Stomach smooth muscle (tissue), 2 donors: ENCODE results near the gene PPP4R3B.
A peak's percentile ranks its signal among the peaks of the same experiment; 100 is the strongest.
"Not testable (repeated sequence)": the region's sequence is repeated elsewhere in the genome, so short reads cannot be mapped to it uniquely, and the experiment has no call there.

Experiments
- H3K27ac ChIP-seq: one replicate; pipeline ENCODE4 v1.7.0; 2013; ENCODE audit warnings: mild to moderate bottlenecking, low read length, inconsistent platforms
- H3K27me3 ChIP-seq, 2 donors: one replicate each; pipeline ENCODE4 v1.7.0; 2013; ENCODE audit warnings: low read length in 2 of 2; ENCODE audit not compliant: insufficient read depth in 2 of 2, control insufficient read depth in 1 of 2
- H3K36me3 ChIP-seq, 2 donors: one replicate each; pipeline ENCODE4 v1.7.0; 2013; ENCODE audit warnings: low read length in 2 of 2; ENCODE audit not compliant: control insufficient read depth in 2 of 2, insufficient read depth in 2 of 2
- H3K4me1 ChIP-seq: one replicate; pipeline ENCODE4 v1.7.0; 2013; ENCODE audit warnings: low read length; ENCODE audit not compliant: control insufficient read depth, insufficient read depth
- H3K4me3 ChIP-seq, 2 donors: one replicate each; pipeline ENCODE4 v1.7.0; 2013; ENCODE audit warnings: low read length in 2 of 2
- H3K9ac ChIP-seq, 2 donors: one replicate each; pipeline ENCODE4 v1.7.0; 2013; ENCODE audit warnings: low read length in 2 of 2, mild to moderate bottlenecking in 1 of 2
- H3K9me3 ChIP-seq, 2 donors: one replicate each; pipeline ENCODE4 v1.7.0; 2013; ENCODE audit warnings: low read length in 2 of 2; ENCODE audit not compliant: control insufficient read depth in 2 of 2
- donor health status: healthy.
- donor health status: Pancreatic carcinoma.

PPP4R3B gene

DNA sequence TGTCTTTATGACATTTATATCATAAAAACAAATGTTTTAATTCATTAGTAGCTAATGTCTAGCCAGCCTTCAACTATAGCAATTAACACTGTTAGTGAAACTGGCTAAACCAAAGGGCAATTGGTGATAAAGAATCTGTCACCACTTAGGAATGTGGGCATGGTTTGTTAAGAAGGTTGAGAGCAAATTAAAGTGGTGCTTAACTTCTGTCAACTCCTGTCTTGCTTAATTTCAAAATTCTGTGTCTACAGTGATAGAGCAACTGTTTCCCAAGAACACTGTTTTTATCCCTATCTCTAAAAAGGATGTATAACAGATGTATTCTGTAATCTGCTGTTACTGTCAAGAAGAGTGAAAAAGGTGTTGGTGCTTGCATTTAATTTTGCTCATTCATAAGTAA is 61.4 kb downstream of the PPP4R3B start:
- Histone ChIP-seq H3K9ac (no peak overlapping the region), H3K4me3 (no peak overlapping the region), H3K9me3 (no peaks in the 10 kb centered on the region), H3K27ac (no peak overlapping the region), H3K4me1 (no peaks in the 10 kb centered on the region), H3K36me3 (peaks cover 24 to 26% of the 10 kb centered on the region in 2 donors), H3K27me3 (no peaks in the 10 kb centered on the region)

DNA sequence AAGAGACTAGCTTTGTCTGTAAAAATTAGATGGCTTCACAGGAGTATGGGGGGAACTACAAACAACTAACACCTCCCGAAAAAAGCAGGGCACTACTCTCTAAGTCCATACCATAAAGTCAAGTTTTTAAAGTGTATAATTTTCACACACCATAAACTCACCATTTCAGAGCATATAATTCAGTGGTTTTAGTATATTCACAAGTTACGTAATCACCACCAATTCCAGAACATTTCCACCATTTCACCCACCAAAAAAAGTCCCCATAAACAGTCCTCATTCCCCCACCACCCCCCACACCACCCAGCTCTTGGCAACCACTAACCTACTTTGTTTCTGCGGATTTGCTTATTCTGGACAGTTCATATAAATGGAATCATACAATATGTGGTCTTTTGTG is 64.1 kb downstream of the PPP4R3B start:
- H3K4me1 ChIP-seq, result no peaks in the 10 kb centered on the region
- H3K27me3 ChIP-seq, result no peaks in the 10 kb centered on the region
- H3K27ac ChIP-seq, result no peak overlapping the region
- H3K36me3 ChIP-seq, result peaks cover 14 to 17% of the 10 kb centered on the region in 2 donors
- no peak overlapping the region for H3K4me3 ChIP-seq
- H3K9me3 ChIP-seq, result no peaks in the 10 kb centered on the region
- H3K9ac ChIP-seq, result no peak overlapping the region

DNA sequence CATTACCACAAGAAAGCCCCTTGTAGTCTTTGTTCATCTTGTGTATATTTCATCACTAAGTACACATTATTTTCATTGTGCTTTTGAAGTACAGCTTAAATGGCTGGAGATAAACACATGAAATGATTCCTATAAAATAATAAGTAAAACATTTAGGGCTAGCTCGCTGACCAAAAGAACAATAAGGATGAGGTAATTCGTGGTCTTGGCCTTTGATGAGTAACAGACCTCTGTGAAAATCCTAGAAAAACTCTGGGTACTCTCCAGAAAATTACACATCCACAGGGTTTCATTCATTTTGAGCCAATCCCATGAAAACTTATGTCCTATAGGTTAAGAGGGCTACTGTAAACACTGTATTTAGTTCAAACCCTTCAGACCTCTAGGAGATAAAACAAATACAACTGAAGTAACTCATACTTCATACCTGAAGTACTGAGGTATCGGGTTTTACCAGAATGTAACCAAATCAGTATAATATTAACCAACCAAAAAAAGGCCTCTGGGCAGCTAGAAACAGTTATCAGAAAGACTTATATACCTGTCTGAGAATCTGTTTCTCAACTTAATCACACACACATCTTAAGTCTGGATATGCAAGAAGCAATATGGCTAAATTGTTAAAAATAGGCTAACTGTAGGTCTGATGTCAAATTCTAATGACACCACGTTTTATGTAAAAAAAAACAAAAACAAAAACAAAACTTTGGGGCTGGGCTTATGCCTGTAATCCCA is 66.9 kb downstream of the PPP4R3B start:
- Histone ChIP-seq H3K27ac (no peak overlapping the region), H3K4me1 (no peaks in the 10 kb centered on the region), H3K9me3 (no peaks in the 10 kb centered on the region), H3K27me3 (no peaks in the 10 kb centered on the region), H3K4me3 (no peak overlapping the region), H3K36me3 (peaks cover 8 to 11% of the 10 kb centered on the region in 2 donors), H3K9ac (no peak overlapping the region)

DNA sequence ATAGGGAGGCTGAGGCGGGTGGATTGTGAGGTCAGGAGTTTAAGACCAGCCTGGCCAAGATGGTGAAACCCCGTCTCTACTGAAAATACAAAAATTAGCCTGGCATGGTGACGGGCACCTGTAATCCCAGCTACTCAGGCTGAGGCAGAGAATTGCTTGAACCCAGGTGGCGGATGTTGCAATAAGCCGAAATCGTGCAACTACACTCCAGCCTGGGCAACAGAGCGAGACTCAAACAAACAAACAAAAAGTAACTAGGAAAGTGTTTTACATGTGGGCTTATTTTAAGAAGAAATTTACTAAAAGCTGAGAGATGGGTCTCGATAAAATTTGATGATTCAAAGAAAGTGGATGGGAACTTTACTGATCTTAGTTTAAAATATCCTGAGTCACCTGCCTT is 69.7 kb downstream of the PPP4R3B start:
- H3K9ac ChIP-seq, H3K4me3 ChIP-seq, H3K27ac ChIP-seq, H3K9me3 ChIP-seq, H3K4me1 ChIP-seq, H3K27me3 ChIP-seq: not testable (repeated sequence)
- peaks cover 11 to 22% of the 10 kb centered on the region in 2 donors for H3K36me3 ChIP-seq

DNA sequence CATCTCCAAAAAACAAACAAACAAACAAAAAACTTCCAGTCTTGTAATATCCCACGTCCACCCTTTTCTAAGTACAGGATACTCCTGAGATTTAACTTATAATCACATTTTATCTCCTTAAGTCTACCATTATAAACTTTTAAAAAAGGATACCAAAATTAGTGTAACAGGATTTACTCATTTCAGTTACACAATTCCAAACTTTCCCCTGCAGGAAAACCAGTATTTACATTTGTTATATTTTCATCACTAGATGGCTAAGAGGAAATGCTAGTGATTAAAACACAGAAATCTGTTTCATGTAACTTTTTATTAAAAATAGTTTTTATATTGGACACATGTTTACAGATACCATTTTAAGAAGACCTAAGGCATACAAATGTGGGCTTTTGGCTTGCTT is 70.4 kb downstream of the PPP4R3B start:
- H3K27me3 ChIP-seq, result no peaks in the 10 kb centered on the region
- H3K9me3 ChIP-seq, result no peaks in the 10 kb centered on the region
- peaks cover 13 to 26% of the 10 kb centered on the region in 2 donors for H3K36me3 ChIP-seq
- no peak overlapping the region for H3K9ac ChIP-seq
- H3K4me3 ChIP-seq, result no peak overlapping the region
- no peak overlapping the region for H3K27ac ChIP-seq
- no peaks in the 10 kb centered on the region for H3K4me1 ChIP-seq

DNA sequence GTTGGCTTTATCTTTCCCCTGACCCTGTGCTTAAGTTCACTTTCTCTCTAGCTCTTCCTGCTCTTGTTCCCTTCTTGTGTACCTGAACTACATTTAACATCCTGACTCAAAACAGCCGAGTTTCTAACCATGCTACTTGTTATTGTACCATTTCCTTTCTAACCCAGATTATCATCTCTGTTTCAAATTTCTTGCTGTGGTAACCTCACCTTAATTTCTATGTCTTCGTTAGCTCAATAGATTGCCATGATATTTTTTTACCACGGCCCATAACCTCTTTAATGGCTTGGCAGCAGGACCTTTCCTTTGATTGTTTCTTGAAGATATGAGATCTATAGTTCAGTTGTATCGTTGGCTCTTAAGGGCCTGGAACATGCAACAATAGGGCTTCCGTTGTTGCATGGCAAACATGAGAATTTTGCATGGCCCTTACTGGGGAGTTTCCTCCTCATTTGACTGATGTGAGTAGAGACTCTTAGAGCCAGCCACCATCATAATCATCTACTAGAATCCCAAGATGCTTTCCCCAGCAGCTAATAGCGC is 86.8 kb downstream of the PPP4R3B start:
- no peaks in the 10 kb centered on the region for H3K27me3 ChIP-seq
- peaks cover 26 to 28% of the 10 kb centered on the region in 2 donors for H3K36me3 ChIP-seq
- H3K27ac ChIP-seq, result no peak overlapping the region
- no peak overlapping the region for H3K9ac ChIP-seq
- H3K4me1 ChIP-seq, result no peaks in the 10 kb centered on the region
- H3K9me3 ChIP-seq, result no peaks in the 10 kb centered on the region
- no peak overlapping the region for H3K4me3 ChIP-seq

DNA sequence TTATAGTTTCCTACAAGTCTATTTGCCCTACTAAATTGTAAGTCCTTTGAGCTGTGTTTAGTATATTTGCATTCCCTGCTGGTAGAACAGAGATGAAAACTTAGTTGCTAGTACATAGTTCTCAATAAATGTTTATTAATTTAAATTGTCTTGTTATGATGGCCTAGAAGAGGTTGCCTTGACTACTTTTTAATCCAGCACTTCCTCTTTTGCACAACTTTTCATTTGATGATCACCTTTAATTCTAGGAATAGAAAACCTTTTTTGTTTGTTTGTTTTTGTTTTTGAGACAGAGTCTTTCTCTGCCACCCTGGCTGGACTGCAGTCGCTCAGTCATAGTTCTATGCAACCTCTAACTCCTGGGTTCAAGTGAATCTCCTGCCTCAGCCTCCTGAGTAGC is 91.2 kb downstream of the PPP4R3B start:
- Histone ChIP-seq H3K9me3 (no peaks in the 10 kb centered on the region), H3K4me3 (no peak overlapping the region), H3K27me3 (no peaks in the 10 kb centered on the region), H3K27ac (no peak overlapping the region), H3K9ac (no peak overlapping the region), H3K36me3 (peaks cover 20 to 32% of the 10 kb centered on the region in 2 donors), H3K4me1 (no peaks in the 10 kb centered on the region)

DNA sequence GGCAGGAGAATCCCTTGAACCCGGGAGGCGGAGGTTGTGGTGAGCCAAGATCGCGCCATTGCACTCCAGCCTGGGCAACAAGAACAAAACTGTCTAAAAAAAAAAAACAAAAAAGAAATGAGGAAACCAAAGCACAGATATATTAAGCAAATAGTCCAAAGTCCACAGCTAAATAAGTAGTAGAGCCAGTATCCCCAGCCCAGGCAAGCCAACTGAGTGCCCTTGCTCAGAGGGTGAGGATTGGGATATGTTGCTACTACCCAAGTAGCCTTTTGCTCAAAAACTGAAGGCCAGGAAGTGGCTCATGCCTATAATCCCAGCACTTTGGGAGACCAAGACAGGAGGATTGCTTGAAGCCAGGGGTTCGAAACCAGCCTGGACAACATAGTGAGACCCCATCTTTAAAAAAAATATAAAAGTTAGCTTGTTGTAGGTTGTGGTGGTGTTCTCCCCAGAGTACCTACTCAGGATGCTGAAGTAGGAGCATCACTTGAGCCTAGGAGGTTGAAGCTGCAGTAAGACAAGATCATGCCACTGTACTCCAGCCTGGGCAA is 92.5 kb downstream of the PPP4R3B start:
- no peaks in the 10 kb centered on the region for H3K27me3 ChIP-seq
- no peak overlapping the region for H3K9ac ChIP-seq
- H3K4me3 ChIP-seq, result no peak overlapping the region
- no peaks in the 10 kb centered on the region for H3K9me3 ChIP-seq
- H3K36me3 ChIP-seq, result peaks cover 17 to 25% of the 10 kb centered on the region in 2 donors
- H3K27ac ChIP-seq, result no peak overlapping the region
- H3K4me1 ChIP-seq, result no peaks in the 10 kb centered on the region

DNA sequence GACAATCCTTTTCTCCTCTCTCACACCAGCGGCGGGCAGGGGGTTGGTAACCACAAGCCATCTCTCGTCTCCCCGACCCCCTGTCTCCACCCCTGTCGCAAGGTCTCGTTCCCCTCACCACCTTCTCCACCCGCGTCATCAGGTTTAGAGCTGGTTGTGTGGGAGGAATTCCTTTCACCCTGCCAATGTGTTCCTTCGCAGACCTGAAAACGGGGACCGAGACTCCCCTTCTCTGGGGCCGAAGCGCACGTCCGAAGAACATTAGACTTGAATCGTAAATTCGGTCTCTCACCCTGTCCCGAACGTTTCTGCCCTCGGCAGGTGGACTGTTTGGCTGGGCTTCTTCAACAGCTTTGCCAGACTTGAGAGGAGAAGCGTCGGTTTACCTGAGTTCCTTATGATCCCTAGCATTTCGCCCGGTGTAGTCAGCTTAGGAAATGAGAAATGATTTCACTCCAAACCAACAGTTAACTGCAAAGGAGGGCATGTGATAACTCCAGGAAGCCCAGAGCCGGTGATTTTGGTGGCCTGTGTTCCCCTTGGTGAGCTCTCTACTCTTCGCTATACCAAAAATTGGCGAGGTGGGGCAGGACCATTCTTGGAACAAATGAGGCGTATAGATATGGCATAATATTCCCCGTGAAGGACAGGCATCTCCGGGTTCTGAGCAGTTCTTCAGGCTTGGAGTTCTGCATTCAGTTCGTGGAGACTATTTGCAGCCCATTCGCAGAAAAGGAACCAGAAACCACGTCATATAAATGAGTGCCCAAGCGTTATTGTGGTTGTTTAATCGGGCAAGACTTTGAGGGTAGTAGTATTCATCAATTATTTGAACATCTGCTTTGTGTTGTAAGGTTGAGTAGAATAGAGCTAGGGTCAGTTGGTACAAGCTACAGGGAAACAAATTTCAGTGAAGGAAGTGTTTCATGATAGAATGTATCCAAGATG is 97.2 kb downstream of the PPP4R3B start:
- Histone ChIP-seq H3K4me1 (peaks cover 3% of the 10 kb centered on the region), H3K9me3 (no peaks in the 10 kb centered on the region), H3K36me3 (peaks cover 7 to 11% of the 10 kb centered on the region in 2 donors), H3K9ac (peak overlapping the region; percentile 90 to 95), H3K4me3 (peak overlapping the region; percentile 86 to 99), H3K27ac (peak overlapping the region; percentile 87), H3K27me3 (no peaks in the 10 kb centered on the region)

DNA sequence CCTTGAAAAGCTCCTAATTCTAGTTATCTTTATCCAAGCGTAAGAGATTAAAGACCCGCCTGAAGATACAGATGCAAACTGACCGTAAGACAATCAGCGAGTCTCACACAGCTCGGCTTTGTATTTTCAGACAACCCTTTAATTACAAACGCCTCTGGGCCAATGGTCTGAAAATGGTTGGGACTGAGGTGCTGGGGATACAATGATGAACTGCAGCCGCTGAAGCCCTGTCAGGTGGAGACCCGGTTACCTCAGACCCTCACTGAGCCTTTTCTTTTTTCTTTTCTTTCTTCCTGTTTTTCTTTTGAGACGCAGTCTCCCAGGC is 98.6 kb downstream of the PPP4R3B start:
- Histone ChIP-seq H3K27me3 (no peaks in the 10 kb centered on the region), H3K4me1 (peaks cover 3% of the 10 kb centered on the region), H3K4me3 (peak overlapping the region; percentile 86 to 99), H3K36me3 (peaks cover 2 to 3% of the 10 kb centered on the region in 2 donors), H3K27ac (peak overlapping the region; percentile 87), H3K9ac (peak overlapping the region; percentile 85 to 90), H3K9me3 (no peaks in the 10 kb centered on the region)
